Osteocyte (in vitro differentiated cells): Measurements from ENCODE around the gene FAM20C. TPM values are rescaled to one million over a fixed set of nuclear protein-coding genes. Genes with fewer than 3 reads are reported as not detected.

Source experiments
- DNase-seq: peaks from one replicate; pipeline ENCODE4 v3.0.0; 2021; ENCODE audit warnings: mixed read lengths; ENCODE audit not compliant: unreplicated experiment; ENCODE audit errors: extremely low spot score
- H3K27ac Mint-ChIP-seq: one replicate; pipeline ENCODE4 v1.8.0; 2021; ENCODE audit warnings: mild to moderate bottlenecking, mixed read lengths; ENCODE audit not compliant: unreplicated experiment
- H3K27me3 Mint-ChIP-seq: one replicate; pipeline ENCODE4 v1.8.0; 2021; ENCODE audit warnings: mixed read lengths; ENCODE audit not compliant: unreplicated experiment
- H3K36me3 Mint-ChIP-seq: one replicate; pipeline ENCODE4 v1.8.0; 2021; ENCODE audit warnings: mixed read lengths; ENCODE audit not compliant: unreplicated experiment
- H3K4me1 Mint-ChIP-seq: one replicate; pipeline ENCODE4 v1.8.0; 2021; ENCODE audit warnings: mixed read lengths; ENCODE audit not compliant: unreplicated experiment
- H3K4me3 Mint-ChIP-seq: one replicate; pipeline ENCODE4 v1.8.0; 2021; ENCODE audit warnings: mild to moderate bottlenecking, moderate library complexity, mixed read lengths; ENCODE audit not compliant: unreplicated experiment
- H3K9me3 Mint-ChIP-seq: one replicate; pipeline ENCODE4 v1.8.0; 2021; ENCODE audit warnings: mixed read lengths; ENCODE audit not compliant: unreplicated experiment
- CTCF ChIP-seq: fragments of 200-600 bp; sonication (generic); IDR thresholded peaks from 2 replicates; pipeline ENCODE4 v1.5.0; 2021; ENCODE audit warnings: antibody characterized with exemption, mild to moderate bottlenecking, moderate library complexity
- total RNA-seq: library from RNA; stranded (reverse); gene quantifications from 2 replicates; pipeline ENCODE4 v1.2.1, GENCODE V29; 2021

The FAM20C gene
- total RNA-seq, 1 donor from 2014 or later: 143 TPM

- no peaks in the 10 kb centered on the region for H3K36me3 Mint-ChIP-seq
- no peak overlapping the region for H3K27ac Mint-ChIP-seq
- H3K27me3 Mint-ChIP-seq: peaks cover 40% of the 10 kb centered on the region
- TF ChIP-seq CTCF: no peak
- H3K4me3 Mint-ChIP-seq: no peak overlapping the region
- DNase-seq: no peak
- H3K9me3 Mint-ChIP-seq: no peaks in the 10 kb centered on the region
- H3K4me1 Mint-ChIP-seq: no peaks in the 10 kb centered on the region
These were observed 89.3 kb downstream of the FAM20C start for GRCh38 chr7:281637-282036.

DNA sequence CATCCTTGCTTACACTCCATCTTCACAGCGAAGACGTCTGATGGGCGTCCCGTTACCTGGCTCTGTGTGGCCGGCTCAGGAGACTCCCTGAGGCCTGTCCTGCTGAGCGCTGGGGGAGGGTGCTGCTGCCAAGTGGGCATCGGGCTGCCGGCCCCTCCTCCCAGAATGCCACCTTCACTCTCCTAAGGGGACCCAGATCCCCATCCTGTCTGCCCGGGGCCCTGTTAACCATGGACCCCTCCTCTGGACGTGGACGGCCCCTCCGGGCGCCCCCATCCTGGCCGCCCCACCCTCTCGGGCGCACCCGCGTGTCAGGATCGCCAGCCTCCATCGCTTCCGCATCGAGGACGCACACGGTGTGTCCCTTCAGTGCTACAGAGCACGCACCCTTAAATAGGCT is 90.2 kb downstream of the FAM20C start:
- Mint-ChIP-seq H3K27me3 (peaks cover 42% of the 10 kb centered on the region), H3K4me3 (no peak overlapping the region), H3K9me3 (no peaks in the 10 kb centered on the region), H3K4me1 (no peaks in the 10 kb centered on the region), H3K27ac (no peak overlapping the region), H3K36me3 (no peaks in the 10 kb centered on the region)
- no peak for TF ChIP-seq CTCF
- no peak for DNase-seq

DNA sequence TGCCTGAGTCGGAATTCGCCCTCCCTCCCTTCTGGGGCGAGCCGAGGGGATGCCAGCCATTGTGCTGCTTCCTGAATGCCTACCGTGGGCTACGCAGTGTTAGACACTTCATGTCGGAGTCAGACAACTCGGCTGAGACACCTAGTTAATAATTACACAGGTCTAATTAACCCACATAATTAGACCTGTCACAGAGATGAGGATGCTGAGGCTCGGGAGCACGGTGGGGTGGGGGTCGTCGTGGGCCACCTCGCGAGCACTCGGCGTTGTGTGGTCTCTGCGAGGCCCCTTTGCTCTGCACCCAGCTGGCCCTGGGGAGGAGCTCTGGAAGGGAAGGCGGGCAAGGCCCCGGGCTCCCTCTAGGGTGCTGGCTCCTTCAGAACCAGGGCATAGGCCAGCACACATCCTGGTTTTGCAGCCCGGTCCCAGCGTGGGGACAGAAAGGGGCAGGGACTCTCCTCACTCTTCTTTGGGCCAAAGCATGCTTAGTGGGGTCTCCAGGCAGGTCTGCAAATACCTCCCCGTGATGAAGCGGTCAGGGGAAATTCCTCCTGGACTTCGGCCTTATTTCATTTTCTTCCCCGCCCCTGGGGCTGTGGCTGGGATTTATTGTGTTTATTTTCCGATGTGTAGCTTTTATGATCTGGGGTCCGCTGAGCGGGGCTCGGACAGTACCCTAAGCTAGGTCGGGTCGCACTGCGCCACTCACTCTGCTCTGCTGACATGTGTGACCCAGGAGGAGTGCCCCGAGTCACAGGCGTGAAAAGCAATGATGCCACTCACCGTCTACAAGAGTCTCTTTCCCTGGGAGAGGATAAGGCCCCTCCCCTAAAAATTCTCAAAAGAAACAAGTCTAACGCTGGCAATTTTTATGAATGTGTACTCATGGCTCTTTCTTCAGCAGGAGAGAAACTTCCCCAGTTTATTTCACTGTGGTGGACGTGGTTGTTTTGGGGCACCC is 92.7 kb downstream of the FAM20C start:
- no peak overlapping the region for H3K27ac Mint-ChIP-seq
- H3K9me3 Mint-ChIP-seq: no peaks in the 10 kb centered on the region
- H3K4me3 Mint-ChIP-seq: no peak overlapping the region
- no peak for TF ChIP-seq CTCF
- no peaks in the 10 kb centered on the region for H3K36me3 Mint-ChIP-seq
- DNase-seq: no peak
- no peaks in the 10 kb centered on the region for H3K4me1 Mint-ChIP-seq
- H3K27me3 Mint-ChIP-seq: peaks cover 43% of the 10 kb centered on the region

DNA sequence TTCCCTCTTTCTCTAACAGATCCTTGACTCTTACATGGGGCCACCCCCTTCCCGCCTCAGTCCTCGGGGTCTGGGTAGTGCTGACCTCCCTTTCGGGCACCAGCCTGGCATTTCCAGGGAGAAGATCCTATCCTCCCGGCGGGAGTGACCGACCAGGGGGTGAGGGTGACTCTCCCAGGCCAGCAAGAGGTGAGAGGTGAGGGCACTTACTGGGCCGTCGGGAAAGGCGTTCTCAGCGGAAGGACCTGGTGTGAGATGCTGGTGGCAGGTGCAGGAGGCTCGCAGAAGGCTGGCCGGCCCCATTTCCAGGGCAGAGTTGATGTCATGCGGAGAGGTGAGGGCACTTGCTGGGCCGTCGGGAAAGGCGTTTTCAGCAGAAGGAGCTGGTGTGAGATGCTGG is 93.4 kb downstream of the FAM20C start:
- Mint-ChIP-seq H3K4me3 (no peak overlapping the region), H3K27me3 (peaks cover 38% of the 10 kb centered on the region), H3K27ac (no peak overlapping the region), H3K9me3 (no peaks in the 10 kb centered on the region), H3K4me1 (no peaks in the 10 kb centered on the region), H3K36me3 (no peaks in the 10 kb centered on the region)
- TF ChIP-seq CTCF: no peak
- no peak for DNase-seq

DNA sequence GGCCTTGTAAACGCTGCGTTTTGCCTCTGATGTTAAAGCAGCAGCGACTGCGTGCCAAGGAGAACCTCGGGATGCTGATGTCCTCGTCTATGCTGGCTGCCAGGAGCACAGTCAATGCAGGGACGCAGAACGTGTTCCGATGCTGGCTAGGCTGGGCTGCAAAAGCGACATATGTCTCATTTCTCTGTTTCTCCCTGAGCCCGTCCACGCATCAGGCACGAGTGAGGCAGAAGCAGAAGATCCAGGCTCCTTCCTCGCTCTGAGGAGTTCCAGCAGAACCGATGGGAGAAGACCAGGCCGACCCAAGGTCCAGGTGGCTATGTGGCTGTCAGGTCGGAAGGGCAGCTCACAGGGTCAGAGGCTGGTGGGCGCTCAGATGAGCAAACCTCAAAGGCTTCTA is 93.9 kb downstream of the FAM20C start:
- Mint-ChIP-seq H3K27me3 (peaks cover 33% of the 10 kb centered on the region), H3K9me3 (no peaks in the 10 kb centered on the region), H3K4me3 (no peak overlapping the region), H3K4me1 (no peaks in the 10 kb centered on the region), H3K36me3 (no peaks in the 10 kb centered on the region), H3K27ac (no peak overlapping the region)
- DNase-seq: no peak
- TF ChIP-seq CTCF: no peak
